Esophagus squamous epithelium (tissue), 5 donors: Measurements from ENCODE around the gene TAF10. TPM values are rescaled to one million over a fixed set of nuclear protein-coding genes. Genes with fewer than 3 reads are reported as not detected.

ENCODE experiments used
- DNase-seq: peaks from one replicate; lab custom pipeline; 2025; lab: John Stamatoyannopoulos, UW
- H3K27ac ChIP-seq, 4 donors: fragments of 200-600 bp; sonication (generic); one replicate each; pipeline ENCODE4 v1.5.1; 2016 to 2019; ENCODE audit warnings: mild to moderate bottlenecking in 1 of 4
- H3K27me3 ChIP-seq, 4 donors: fragments of 200-600 bp; sonication (generic); 1 replicate in 3 of 4; 2 replicates in 1 of 4; pipeline versions ENCODE4 v1.5.1 to v1.6.0; 2017 to 2021; ENCODE audit warnings: antibody characterized with exemption in 1 of 4
- H3K36me3 ChIP-seq, 3 donors: fragments of 200-600 bp; sonication (generic); one replicate each; pipeline ENCODE4 v1.5.1; 2016 to 2019
- H3K4me1 ChIP-seq, 3 donors: fragments of 200-600 bp; sonication (generic); one replicate each; pipeline ENCODE4 v1.5.1; 2017 to 2019
- H3K4me3 ChIP-seq, 4 donors: fragments of 200-600 bp; sonication (generic); 1 replicate in 3 of 4; 2 replicates in 1 of 4; pipeline ENCODE4 v1.5.1; 2016 to 2019; ENCODE audit warnings: mild to moderate bottlenecking in 2 of 4, moderate library complexity in 1 of 4
- H3K9me3 ChIP-seq, 3 donors: fragments of 200-600 bp; sonication (generic); one replicate each; pipeline ENCODE4 v1.5.1; 2016 to 2019
- CTCF ChIP-seq, 6 experiments: fragments of 450-650 bp in 4 of 6; fragments of 200-600 bp in 2 of 6; sonication (generic) in 2 of 6; IDR thresholded peaks; one replicate each; pipeline ENCODE4 v1.5.1; 2016 to 2019; ENCODE audit warnings: antibody characterized with exemption in 6 of 6, mild to moderate bottlenecking in 4 of 6, moderate library complexity in 4 of 6
- POLR2A ChIP-seq, 4 donors: fragments of 450-650 bp; IDR thresholded peaks; one replicate each; pipeline ENCODE4 v1.6.1; 2017; ENCODE audit warnings: antibody characterized with exemption in 4 of 4, mild to moderate bottlenecking in 4 of 4, moderate library complexity in 3 of 4
- WGBS, 2 donors: methylation state at CpG; one replicate each; pipeline ENCODE4 v1.1.5; 2018; 5-methylcytosine and 5-hydroxymethylcytosine counted together
- intact Hi-C: fragments of 100-400 bp; cut with DNase I; formaldehyde crosslinking; loops from one replicate; pipeline ENCODE4 v1.15.0; 2022
- total RNA-seq, 4 donors: library from RNA; depleted of rRNA; stranded (reverse); fragments of >200 nt; gene quantifications; one replicate each; pipeline ENCODE4 v1.1.0, GENCODE V29; 2016
- donor health status: DM: yes; HTN: yes; CAD: no.

TAF10 gene
- total RNA-seq, 4 donors from 2014 or later = 31.9 to 69.2 (median 48.6) TPM

- 89 to 90% methylated on average over 2 to 13 of the region's 25 CpGs for WGBS, 2 donors
- H3K36me3 ChIP-seq = peaks cover 0 to 22% (median 0%) of the 10 kb centered on the region in 3 donors
- H3K4me3 ChIP-seq = no peak overlapping the region
- TF ChIP-seq CTCF (IDR thresholded peaks at IDR 0.05) (no peak), POLR2A (IDR thresholded peaks at IDR 0.05) (no peak)
- intact Hi-C loops = no loop called here
- H3K4me1 ChIP-seq = peaks cover 0 to 19% (median 0%) of the 10 kb centered on the region in 3 donors
- H3K9me3 ChIP-seq = peaks cover 0 to 17% (median 17%) of the 10 kb centered on the region in 3 donors
- H3K27ac ChIP-seq = no peak overlapping the region
- no peak for DNase-seq
- H3K27me3 ChIP-seq = no peaks in the 10 kb centered on the region
Observed at GRCh38 chr11:6586434-6587359, 25.3 kb downstream of the TAF10 start.

- 89 to 96% methylated on average over 4 of the region's 4 CpGs for whole genome bisulfite sequencing, 2 donors
- Histone ChIP-seq H3K4me3 (no peak overlapping the region), H3K9me3 (peaks cover 0 to 17% (median 17%) of the 10 kb centered on the region in 3 donors), H3K27me3 (no peaks in the 10 kb centered on the region), H3K36me3 (peaks cover 0 to 25% (median 0%) of the 10 kb centered on the region in 3 donors), H3K4me1 (peaks cover 0 to 19% (median 0%) of the 10 kb centered on the region in 3 donors), H3K27ac (no peak overlapping the region)
- intact Hi-C loops = no loop called here
- no peak for DNase-seq
- no peak for TF ChIP-seq POLR2A (IDR thresholded peaks at IDR 0.05)
- no peak for TF ChIP-seq CTCF (IDR thresholded peaks at IDR 0.05)
Observed at GRCh38 chr11:6584528-6584927, 27.5 kb downstream of the TAF10 start.

- 70 to 92% methylated on average over 1 of the region's 1 CpG for WGBS, 2 donors
- peaks cover 0 to 17% (median 17%) of the 10 kb centered on the region in 3 donors for H3K9me3 ChIP-seq
Observed at GRCh38 chr11:6583584-6583983, 28.4 kb downstream of the TAF10 start.

GRCh38 chr11:6579681-6580080 is 32.3 kb downstream of the TAF10 start:
- peaks cover 0 to 19% (median 0%) of the 10 kb centered on the region in 3 donors for H3K36me3 ChIP-seq
- intact Hi-C loops = no loop called here
- no peak for DNase-seq
- no peak overlapping the region for H3K4me3 ChIP-seq
- WGBS, 2 donors = 84% methylated on average over 2 of the region's 2 CpGs; no CpG with 5 or more reads in 1 of the 2 donors
- H3K27me3 ChIP-seq = no peaks in the 10 kb centered on the region
- TF ChIP-seq POLR2A (IDR thresholded peaks at IDR 0.05) (no peak), CTCF (IDR thresholded peaks at IDR 0.05) (no peak)
- peaks cover 0 to 17% (median 14%) of the 10 kb centered on the region in 3 donors for H3K9me3 ChIP-seq
- peaks cover 4 to 25% (median 7%) of the 10 kb centered on the region in 3 donors for H3K4me1 ChIP-seq
- H3K27ac ChIP-seq = no peak overlapping the region

More at GRCh38 chr11:6583584-6583983, 28.4 kb downstream of the TAF10 start:
- Histone ChIP-seq H3K27ac (no peak overlapping the region), H3K4me1 (peaks cover 0 to 19% (median 0%) of the 10 kb centered on the region in 3 donors), H3K36me3 (peaks cover 0 to 25% (median 0%) of the 10 kb centered on the region in 3 donors), H3K27me3 (no peaks in the 10 kb centered on the region), H3K4me3 (no peak overlapping the region)
- DNase-seq = no peak
- TF ChIP-seq CTCF (IDR thresholded peaks at IDR 0.05) (no peak), POLR2A (IDR thresholded peaks at IDR 0.05) (no peak)
- intact Hi-C loops = no loop called here

- H3K4me1 ChIP-seq = peaks cover 4 to 25% (median 7%) of the 10 kb centered on the region in 3 donors
- no peak overlapping the region for H3K4me3 ChIP-seq
- intact Hi-C loops = no loop called here
- H3K36me3 ChIP-seq = peaks cover 0 to 19% (median 0%) of the 10 kb centered on the region in 3 donors
- H3K27me3 ChIP-seq = no peaks in the 10 kb centered on the region
- TF ChIP-seq CTCF (IDR thresholded peaks at IDR 0.05) (no peak), POLR2A (IDR thresholded peaks at IDR 0.05) (no peak)
- no peak for DNase-seq
- H3K27ac ChIP-seq = no peak overlapping the region
- H3K9me3 ChIP-seq = peaks cover 0 to 1% (median 0%) of the 10 kb centered on the region in 3 donors
- WGBS, 2 donors = 78 to 92% methylated on average over 1 of the region's 1 CpG
Observed at GRCh38 chr11:6578134-6578533, 33.9 kb downstream of the TAF10 start.
